Suprapubic skin (tissue), 4 donors: Measurements from ENCODE around the gene SEZ6L2. TPM values are rescaled to one million over a fixed set of nuclear protein-coding genes. Genes with fewer than 3 reads are reported as not detected.

Experiments
- DNase-seq, 2 donors: peaks; one replicate each; pipeline ENCODE4 v3.0.0-alpha.2; 2019; ENCODE audit warnings: low spot score in 2 of 2
- H3K27ac ChIP-seq: fragments of 200-600 bp; sonication (generic); one replicate; pipeline ENCODE4 v1.5.1; 2019
- H3K27me3 ChIP-seq: fragments of 200-600 bp; sonication (generic); one replicate; pipeline ENCODE4 v1.5.1; 2019
- H3K36me3 ChIP-seq: fragments of 200-600 bp; sonication (generic); one replicate; pipeline ENCODE4 v1.5.1; 2019
- H3K4me1 ChIP-seq: fragments of 200-600 bp; sonication (generic); one replicate; pipeline ENCODE4 v1.5.1; 2019
- H3K4me3 ChIP-seq: fragments of 200-600 bp; sonication (generic); one replicate; pipeline ENCODE4 v1.5.1; 2019; ENCODE audit warnings: mild to moderate bottlenecking
- H3K9me3 ChIP-seq: fragments of 200-600 bp; sonication (generic); one replicate; pipeline ENCODE4 v1.5.1; 2019
- CTCF ChIP-seq, 2 donors: fragments of 200-600 bp in 1 of 2; fragments of 450-650 bp in 1 of 2; sonication (generic) in 1 of 2; IDR thresholded peaks; one replicate each; pipeline ENCODE4 v1.5.1; 2016 to 2019; ENCODE audit warnings: antibody characterized with exemption in 2 of 2, mild to moderate bottlenecking in 1 of 2, moderate library complexity in 1 of 2
- EP300 ChIP-seq: sonication (generic); formaldehyde crosslinking; IDR thresholded peaks from one replicate; pipeline ENCODE4 v1.6.1; 2017; ENCODE audit warnings: antibody characterized with exemption
- POLR2A ChIP-seq, 2 donors: fragments of 450-650 bp; IDR thresholded peaks; one replicate each; pipeline ENCODE4 v1.6.1; 2017; ENCODE audit warnings: antibody characterized with exemption in 2 of 2, mild to moderate bottlenecking in 2 of 2, moderate library complexity in 2 of 2
- POLR2AphosphoS5 ChIP-seq, 3 donors: sonication (generic); formaldehyde crosslinking; IDR thresholded peaks; one replicate each; pipeline ENCODE4 v1.6.1; 2017; ENCODE audit warnings: antibody characterized with exemption in 3 of 3
- WGBS: methylation state at CpG from one replicate; pipeline ENCODE4 v1.1.5; 2018; 5-methylcytosine and 5-hydroxymethylcytosine counted together
- total RNA-seq, 4 donors: library from RNA; depleted of rRNA; stranded (reverse); fragments of >200 nt; gene quantifications; one replicate each; pipeline ENCODE4 v1.1.0, GENCODE V29; 2016

Gene SEZ6L2
- total RNA-seq, 4 donors from 2014 or later = 0.98 to 2.9 (median 1.2) TPM

DNA sequence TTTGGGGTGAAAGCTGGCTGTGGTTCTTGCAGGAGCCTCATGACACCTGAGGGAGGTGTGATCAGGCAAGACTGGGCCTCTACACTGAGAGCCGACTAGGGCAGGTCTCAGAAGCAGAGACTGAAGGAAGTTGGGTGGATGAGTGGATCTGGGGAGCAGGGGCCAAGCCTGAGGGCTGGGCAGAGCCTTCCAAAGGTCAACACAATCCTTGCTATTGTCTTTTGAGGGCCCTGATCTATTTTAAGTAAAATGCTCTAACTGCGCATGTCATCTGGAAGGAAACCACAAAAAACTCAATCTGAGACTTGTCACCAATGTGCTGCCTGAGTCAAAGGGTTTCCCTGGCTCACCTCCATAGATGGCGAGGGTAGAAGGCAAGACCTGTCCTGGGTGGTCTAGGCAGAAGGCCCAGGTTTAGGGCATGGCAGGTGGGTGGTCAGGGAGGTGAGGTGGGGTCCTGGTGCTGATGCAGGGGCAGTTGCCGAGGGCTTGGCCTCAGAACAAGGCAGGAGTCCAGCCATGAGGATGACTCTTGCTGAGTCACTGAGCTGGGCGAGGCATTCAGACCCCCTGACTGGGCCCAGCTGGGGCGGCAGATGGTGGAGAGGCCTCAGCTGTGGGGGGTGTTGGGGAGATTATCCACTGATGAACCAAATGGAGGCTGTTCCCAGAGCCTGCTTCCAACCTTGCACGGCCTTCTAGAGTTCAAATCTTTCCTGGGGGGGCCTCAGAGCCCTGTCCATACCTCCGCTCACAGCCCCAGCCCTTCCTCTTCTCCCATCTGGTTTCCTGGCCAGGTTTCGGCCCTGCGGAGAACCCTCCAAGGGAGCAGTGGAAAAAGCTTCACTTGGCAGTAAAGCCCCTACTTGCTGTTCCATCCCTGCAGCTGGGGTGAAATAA, 74.0 kb downstream of the SEZ6L2 start:
- 68% methylated on average over 7 of the region's 10 CpGs for WGBS
- Histone ChIP-seq H3K36me3 (peaks cover under 1% of the 10 kb centered on the region), H3K27ac (peak overlapping the region; percentile 63), H3K9me3 (no peaks in the 10 kb centered on the region), H3K4me3 (peak overlapping the region; percentile 11), H3K4me1 (peaks cover 62% of the 10 kb centered on the region), H3K27me3 (no peaks in the 10 kb centered on the region)
- no peak for DNase-seq
- TF ChIP-seq POLR2AphosphoS5 (IDR thresholded peaks at IDR 0.05) (no peak), POLR2A (IDR thresholded peaks at IDR 0.05) (no peak), CTCF (IDR thresholded peaks at IDR 0.05) (no peak), EP300 (no peak)

- Histone ChIP-seq H3K9me3 (no peaks in the 10 kb centered on the region), H3K36me3 (peaks cover under 1% of the 10 kb centered on the region), H3K27ac (peak overlapping the region; percentile 63), H3K27me3 (no peaks in the 10 kb centered on the region), H3K4me1 (peaks cover 67% of the 10 kb centered on the region), H3K4me3 (no peak overlapping the region)
- TF ChIP-seq CTCF (IDR thresholded peaks at IDR 0.05) (no peak), POLR2A (IDR thresholded peaks at IDR 0.05) (no peak), EP300 (no peak), POLR2AphosphoS5 (IDR thresholded peaks at IDR 0.05) (no peak)
- no peak for DNase-seq
- WGBS = 26% methylated on average over 7 of the region's 7 CpGs
Measured at GRCh38 chr16:29824589-29825144, 74.7 kb downstream of the SEZ6L2 start.

GRCh38 chr16:29821643-29822115, 77.7 kb downstream of the SEZ6L2 start:
- H3K4me1 ChIP-seq = peaks cover 86% of the 10 kb centered on the region

More at GRCh38 chr16:29821643-29822115, 77.7 kb downstream of the SEZ6L2 start:
- no peak for TF ChIP-seq POLR2AphosphoS5 (IDR thresholded peaks at IDR 0.05)
- TF ChIP-seq EP300 = no peak
- no peak for TF ChIP-seq CTCF (IDR thresholded peaks at IDR 0.05)
- no peak for TF ChIP-seq POLR2A (IDR thresholded peaks at IDR 0.05)
- WGBS = 12% methylated on average over 6 of the region's 7 CpGs
- no peak for DNase-seq
- Histone ChIP-seq H3K36me3 (peaks cover 12% of the 10 kb centered on the region), H3K27ac (peak overlapping the region; percentile 88), H3K9me3 (no peaks in the 10 kb centered on the region), H3K27me3 (no peaks in the 10 kb centered on the region), H3K4me3 (peak overlapping the region; percentile 63)

Other genes starting within 250 kb of the SEZ6L2 start
- 1 to 10 TPM; 2.2 to 6.3 (median 4.7) TPM for gene SPN, start 236.3 kb downstream of the SEZ6L2 start, total RNA-seq
- 1 to 10 TPM; 2.2 to 5.5 (median 3.5) TPM for gene QPRT, start 220.4 kb downstream of the SEZ6L2 start, total RNA-seq
- gene C16orf54, start 153.6 kb downstream of the SEZ6L2 start, total RNA-seq = 1 to 10 TPM in 1 of 4 donors, under 1 TPM in 1, not detected in 2; 0.34 to 1.1 TPM
- gene ZG16, start 121.3 kb downstream of the SEZ6L2 start, total RNA-seq = under 1 TPM in 1 of 4 donors, not detected in 3; 0.89 TPM
- gene KIF22, start 108.8 kb downstream of the SEZ6L2 start, total RNA-seq = 10 to 100 TPM; 42.8 to 65.7 (median 55.1) TPM
- gene MAZ, start 93.0 kb downstream of the SEZ6L2 start, total RNA-seq = 100 to 1,000 TPM in 3 of 4 donors, 10 to 100 TPM in 1; 98.4 to 180 (median 125) TPM
- 1 to 10 TPM in 3 of 4 donors, not detected in 1; 1.1 to 6.8 (median 3.7) TPM for gene PRRT2, start 87.4 kb downstream of the SEZ6L2 start, total RNA-seq
- gene PAGR1, start 83.4 kb downstream of the SEZ6L2 start, total RNA-seq = 10 to 100 TPM; 23.3 to 35.2 (median 23.8) TPM
- 100 to 1,000 TPM in 1 of 4 donors, 10 to 100 TPM in 3; 54.9 to 104 (median 68.1) TPM for gene MVP, start 79.1 kb downstream of the SEZ6L2 start, total RNA-seq
- 100 to 1,000 TPM in 1 of 4 donors, 10 to 100 TPM in 3; 68.7 to 112 (median 96.7) TPM for gene CDIPT, start 36.3 kb downstream of the SEZ6L2 start, total RNA-seq
- gene ASPHD1, start 938 bp upstream of the SEZ6L2 start, total RNA-seq = under 1 TPM in 1 of 4 donors, not detected in 3; 0.34 TPM
- 10 to 100 TPM; 20.3 to 43.9 (median 32.0) TPM for gene KCTD13, start 26.7 kb upstream of the SEZ6L2 start, total RNA-seq
- gene TMEM219, start 62.5 kb upstream of the SEZ6L2 start, total RNA-seq = 100 to 1,000 TPM in 3 of 4 donors, 10 to 100 TPM in 1; 78.0 to 109 (median 106) TPM
- 10 to 100 TPM; 29.1 to 54.4 (median 39.1) TPM for gene TAOK2, start 74.3 kb upstream of the SEZ6L2 start, total RNA-seq
- gene HIRIP3, start 96.1 kb upstream of the SEZ6L2 start, total RNA-seq = 10 to 100 TPM; 14.6 to 29.3 (median 21.7) TPM
- gene INO80E, start 96.7 kb upstream of the SEZ6L2 start, total RNA-seq = 10 to 100 TPM; 48.2 to 58.7 (median 51.0) TPM
- under 1 TPM in 1 of 4 donors, not detected in 3; 0.42 TPM for gene DOC2A, start 111.5 kb upstream of the SEZ6L2 start, total RNA-seq
- not detected for gene C16orf92, start 123.6 kb upstream of the SEZ6L2 start, total RNA-seq
- 1 to 10 TPM in 1 of 4 donors, under 1 TPM in 1, not detected in 2; 0.81 to 1.4 TPM for gene TLCD3B, start 131.7 kb upstream of the SEZ6L2 start, total RNA-seq
- 100 to 1,000 TPM; 794 to 967 (median 870) TPM for gene ALDOA, start 166.2 kb upstream of the SEZ6L2 start, total RNA-seq
- 10 to 100 TPM; 52.0 to 66.0 (median 61.2) TPM for gene PPP4C, start 176.4 kb upstream of the SEZ6L2 start, total RNA-seq
- 1 to 10 TPM; 2.7 to 7.6 (median 4.7) TPM for gene TBX6, start 192.4 kb upstream of the SEZ6L2 start, total RNA-seq
- 100 to 1,000 TPM; 138 to 197 (median 195) TPM for gene YPEL3, start 196.7 kb upstream of the SEZ6L2 start, total RNA-seq
- 10 to 100 TPM in 3 of 4 donors, 1 to 10 TPM in 1; 8.7 to 40.0 (median 12.5) TPM for gene GDPD3, start 214.0 kb upstream of the SEZ6L2 start, total RNA-seq
- 10 to 100 TPM; 34.1 to 62.4 (median 60.1) TPM for gene MAPK3, start 223.7 kb upstream of the SEZ6L2 start, total RNA-seq